ENCODE data around the gene AP1G2. TPM values are rescaled to one million over a fixed set of nuclear protein-coding genes. Genes with fewer than 3 reads are reported as not detected.

The AP1G2 gene
- total RNA-seq, 1 donor from 2014 or later, result 145 TPM

DNA sequence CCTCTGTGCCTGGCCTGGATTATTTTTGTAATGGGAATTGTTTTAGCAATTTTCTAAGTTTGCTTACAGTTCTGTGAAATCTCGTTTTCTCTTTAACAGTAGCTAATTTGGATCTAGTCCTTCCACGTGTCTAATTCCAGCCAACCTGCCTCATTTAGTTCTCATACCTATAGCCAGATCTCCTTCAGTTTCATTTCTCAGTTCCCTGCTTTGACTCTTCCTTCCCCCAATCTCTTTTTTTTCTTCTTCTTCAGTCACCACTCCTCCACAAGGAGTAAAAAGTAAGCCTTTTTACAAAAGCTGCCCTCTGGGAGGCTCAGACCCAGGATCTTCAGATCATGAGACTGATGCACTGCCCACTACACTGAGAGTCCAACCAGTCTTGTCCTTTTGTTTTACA lies 10.1 kb downstream of the AP1G2 start:
- no peak for DNase-seq (ENCODE audit: low spot score)
- Mint-ChIP-seq H3K27ac (peak overlapping the region; percentile 77), H3K36me3 (ENCODE audit: low read depth) (peaks cover 30% of the 10 kb centered on the region), H3K4me1 (ENCODE audit: low read depth) (peaks cover 31% of the 10 kb centered on the region), H3K9me3 (no peaks in the 10 kb centered on the region), H3K27me3 (ENCODE audit: insufficient read depth) (no peaks in the 10 kb centered on the region), H3K4me3 (peak overlapping the region; percentile 79)
- intact Hi-C loops (cut with micrococcal nuclease), result loop anchor here (5.0 kb wide), 1 partner anchor 555 kb away; the partner anchor contains the start of genes DCAF11 and NRL

DNA sequence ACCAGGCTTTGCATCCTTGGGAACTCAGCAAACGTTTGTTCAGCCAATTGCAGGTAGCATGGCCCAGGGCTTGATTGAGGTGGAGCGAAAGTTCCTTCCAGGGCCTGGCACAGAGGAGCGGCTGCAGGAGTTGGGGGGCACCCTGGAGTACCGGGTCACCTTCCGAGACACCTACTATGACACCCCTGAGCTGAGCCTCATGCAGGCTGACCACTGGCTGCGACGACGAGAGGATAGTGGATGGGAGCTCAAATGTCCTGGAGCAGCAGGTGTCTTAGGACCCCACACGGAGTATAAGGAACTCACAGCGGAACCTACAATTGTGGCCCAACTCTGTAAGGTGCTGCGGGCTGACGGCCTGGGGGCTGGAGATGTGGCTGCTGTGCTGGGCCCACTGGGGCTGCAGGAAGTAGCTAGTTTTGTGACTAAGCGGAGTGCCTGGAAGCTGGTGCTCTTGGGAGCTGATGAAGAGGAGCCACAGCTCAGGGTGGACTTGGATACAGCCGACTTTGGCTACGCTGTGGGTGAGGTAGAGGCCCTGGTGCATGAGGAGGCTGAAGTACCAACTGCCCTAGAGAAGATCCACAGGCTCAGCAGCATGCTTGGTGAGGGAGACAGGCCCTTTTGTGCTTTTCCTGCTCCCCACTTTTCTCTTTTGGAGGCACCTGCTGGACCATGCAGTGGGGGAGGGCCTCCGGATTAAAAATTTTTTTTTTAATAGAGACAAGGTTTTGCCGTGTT lies 10.7 kb downstream of the AP1G2 start:
- Mint-ChIP-seq H3K36me3 (ENCODE audit: low read depth) (peaks cover 29% of the 10 kb centered on the region), H3K9me3 (no peaks in the 10 kb centered on the region), H3K4me1 (ENCODE audit: low read depth) (peaks cover 31% of the 10 kb centered on the region), H3K27me3 (ENCODE audit: insufficient read depth) (no peaks in the 10 kb centered on the region), H3K27ac (peak overlapping the region; percentile 97), H3K4me3 (peak overlapping the region; percentile 97)
- DNase-seq (ENCODE audit: low spot score), result no peak
- intact Hi-C loops (cut with micrococcal nuclease), result loop anchor here (1.0 to 5.0 kb wide), 2 partner anchors 10 to 555 kb away; partner anchors contain the start of genes AP1G2, DCAF11 and NRL

DNA sequence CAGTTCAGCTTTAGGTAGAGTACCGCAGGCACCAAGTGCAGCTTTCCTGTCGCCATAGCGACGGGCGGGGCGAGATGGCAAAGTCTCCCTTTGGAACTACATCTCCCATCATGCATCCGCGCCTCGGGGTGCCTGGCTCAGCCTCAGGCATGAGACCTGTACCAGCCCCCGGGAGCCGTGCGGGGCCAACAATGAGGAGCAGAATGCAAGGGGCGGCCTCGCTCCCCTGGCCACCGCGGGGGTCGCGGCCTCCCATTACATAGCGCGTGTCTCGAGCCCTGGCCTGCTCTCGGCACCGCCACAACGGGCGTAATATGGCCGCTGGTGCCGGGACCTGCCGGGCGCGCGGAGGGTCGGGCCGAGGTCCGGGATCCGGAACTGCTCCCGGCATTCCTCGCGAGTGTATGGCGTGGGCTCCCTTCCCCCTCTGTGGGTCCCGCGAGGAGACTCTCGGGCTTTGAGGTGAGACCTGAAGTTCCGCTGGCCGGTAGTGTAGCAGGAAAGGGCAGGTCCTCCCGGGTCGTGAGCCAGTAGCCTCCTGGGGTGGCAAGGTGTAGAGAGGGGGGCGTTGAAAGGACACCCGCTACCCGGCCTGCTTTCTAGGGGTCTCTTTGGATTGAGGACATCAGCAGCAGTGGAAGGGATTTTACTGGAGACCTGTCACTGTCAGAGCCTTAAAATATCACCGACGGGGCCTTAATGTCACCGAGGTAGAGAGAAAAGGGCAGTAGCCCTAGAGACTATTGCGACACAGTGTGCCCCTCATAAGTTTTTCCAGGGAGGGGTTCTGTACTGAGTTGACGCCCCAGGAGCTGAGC lies 11.5 kb downstream of the AP1G2 start, which contains the start of gene THTPA:
THTPA (plus strand) TSS at position 390 of the 818 bp plus-strand sequence. CDS start 487 bp downstream, outside the sequence.
- intact Hi-C loops (cut with micrococcal nuclease), result loop anchor here (1.0 to 5.0 kb wide), 3 partner anchors 11 to 556 kb away; partner anchors contain the start of genes AP1G2, DCAF11, NGDN and NRL
- Mint-ChIP-seq H3K27ac (peak within 1 kb of the TSS; percentile 97), H3K4me3 (peak within 1 kb of the TSS; percentile 97), H3K4me1 (ENCODE audit: low read depth) (peaks cover 31% of the 10 kb centered on the region), H3K27me3 (ENCODE audit: insufficient read depth) (no peaks in the 10 kb centered on the region), H3K9me3 (no peaks in the 10 kb centered on the region), H3K36me3 (ENCODE audit: low read depth) (peaks cover 25% of the 10 kb centered on the region)
- DNase-seq (ENCODE audit: low spot score), result peak; percentile 88

DNA sequence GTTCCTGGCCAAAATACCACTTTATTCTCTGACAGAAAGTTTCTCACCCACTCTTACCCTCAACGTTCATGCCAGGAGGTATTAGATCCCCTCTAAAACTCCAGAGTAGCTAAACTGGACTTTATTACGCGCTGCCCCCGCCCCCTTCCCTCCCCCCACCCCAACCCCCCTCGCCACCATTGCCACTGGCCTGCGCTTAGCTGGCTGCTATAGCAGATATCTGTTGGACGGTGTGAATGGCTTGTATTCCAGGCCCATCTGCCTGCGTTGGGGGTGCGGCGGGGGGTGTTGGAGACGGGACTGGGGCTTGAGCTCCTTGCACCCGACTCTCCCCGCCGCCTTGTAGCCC lies 12.1 kb downstream of the AP1G2 start:
- Mint-ChIP-seq H3K4me3 (peak overlapping the region; percentile 97), H3K36me3 (ENCODE audit: low read depth) (peaks cover 20% of the 10 kb centered on the region), H3K27ac (peak overlapping the region; percentile 97), H3K4me1 (ENCODE audit: low read depth) (peaks cover 31% of the 10 kb centered on the region), H3K27me3 (ENCODE audit: insufficient read depth) (no peaks in the 10 kb centered on the region), H3K9me3 (no peaks in the 10 kb centered on the region)
- no peak for DNase-seq (ENCODE audit: low spot score)
- intact Hi-C loops (cut with micrococcal nuclease), result loop anchor here (1.0 to 5.0 kb wide), 2 partner anchors 86 to 557 kb away; partner anchors contain the start of genes DCAF11, NGDN and NRL

DNA sequence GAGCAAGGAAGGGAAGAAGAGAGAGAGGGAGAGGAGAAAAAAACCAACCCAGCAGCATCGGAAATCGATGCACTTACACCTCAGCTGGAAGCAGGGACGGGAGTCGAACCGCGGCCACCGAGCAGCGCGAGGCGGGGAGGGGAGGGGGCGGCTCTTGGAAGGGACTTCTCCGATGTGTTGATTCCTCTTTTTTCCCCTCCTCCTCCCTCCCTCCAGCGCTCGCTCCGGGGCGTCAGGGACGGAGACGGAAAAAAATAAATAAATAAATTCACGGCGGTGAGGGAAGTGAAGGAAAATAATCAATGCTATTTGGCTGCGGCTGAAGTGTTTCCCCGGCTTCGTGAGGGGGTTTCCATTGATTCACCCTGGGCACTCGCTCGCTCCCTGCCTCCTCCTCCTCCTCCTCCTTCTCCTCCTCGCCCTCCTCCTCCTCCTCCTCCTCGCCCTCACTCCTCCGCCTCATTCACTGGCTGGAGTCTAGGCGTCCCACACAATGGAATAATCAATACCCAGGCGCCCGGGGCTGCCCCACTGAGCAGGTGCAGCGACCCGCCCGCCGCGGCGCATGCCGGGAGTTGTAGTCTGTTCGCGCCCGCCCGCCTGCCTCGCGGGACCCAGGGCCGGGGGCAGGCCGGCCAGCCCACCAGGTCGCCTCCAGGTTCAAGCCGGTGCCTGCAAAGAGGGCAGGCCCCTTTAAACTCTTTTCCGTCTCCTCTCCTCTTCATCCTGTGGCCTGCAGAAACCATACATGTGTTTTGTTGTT lies 16.1 kb downstream of the AP1G2 start, which contains the start of gene ZFHX2:
ZFHX2 (minus strand) TSS at position 500 of the 763 bp plus-strand sequence. CDS start 16,440 bp downstream, outside the sequence.
- Mint-ChIP-seq H3K4me3 (peak within 1 kb of the TSS; percentile 38), H3K27ac (peak within 1 kb of the TSS; percentile 95), H3K36me3 (ENCODE audit: low read depth) (no peaks in the 10 kb centered on the region), H3K4me1 (ENCODE audit: low read depth) (peaks cover 9% of the 10 kb centered on the region), H3K9me3 (no peaks in the 10 kb centered on the region), H3K27me3 (ENCODE audit: insufficient read depth) (no peaks in the 10 kb centered on the region)
- DNase-seq (ENCODE audit: low spot score), result peak; percentile 76
- intact Hi-C loops (cut with micrococcal nuclease), result loop anchor here (1.0 to 2.0 kb wide), 5 partner anchors 8 to 249 kb away; partner anchors contain the start of genes AP1G2, NGDN, PABPN1 and PPP1R3E

DNA sequence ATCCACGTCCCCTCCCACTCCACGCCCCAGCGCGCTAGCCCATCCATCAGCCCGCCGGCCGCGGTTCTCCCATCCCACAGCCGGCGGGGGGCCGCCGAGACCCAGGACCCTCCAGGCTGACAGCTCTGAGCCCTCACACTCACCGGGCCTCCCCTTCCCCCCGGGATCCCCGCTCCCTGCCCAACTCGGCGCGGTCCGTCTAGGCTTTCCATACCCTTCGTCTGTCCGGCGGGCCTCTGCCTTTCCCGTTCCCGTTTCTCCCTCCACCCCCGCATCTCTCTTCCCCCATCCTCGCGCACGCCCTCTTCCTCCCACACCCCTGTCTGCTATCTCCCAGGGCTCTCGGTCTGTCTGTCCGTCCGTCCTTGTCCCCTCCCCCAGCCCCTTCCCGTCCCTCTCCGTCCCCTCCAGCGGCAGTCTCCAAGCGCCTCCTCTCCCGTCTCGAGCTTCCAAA lies 16.8 kb downstream of the AP1G2 start:
- intact Hi-C loops (cut with micrococcal nuclease), result loop anchor here (1.0 to 2.0 kb wide), 5 partner anchors 8 to 248 kb away; partner anchors contain the start of genes AP1G2, NGDN, PABPN1 and PPP1R3E
- no peak overlapping the region for H3K4me3 Mint-ChIP-seq
- peak overlapping the region; percentile 45 for H3K27ac Mint-ChIP-seq
- no peaks in the 10 kb centered on the region for H3K36me3 Mint-ChIP-seq (ENCODE audit: low read depth)
- H3K27me3 Mint-ChIP-seq (ENCODE audit: insufficient read depth), result no peaks in the 10 kb centered on the region
- H3K4me1 Mint-ChIP-seq (ENCODE audit: low read depth), result peaks cover 5% of the 10 kb centered on the region
- no peaks in the 10 kb centered on the region for H3K9me3 Mint-ChIP-seq
- no peak for DNase-seq (ENCODE audit: low spot score)

DNA sequence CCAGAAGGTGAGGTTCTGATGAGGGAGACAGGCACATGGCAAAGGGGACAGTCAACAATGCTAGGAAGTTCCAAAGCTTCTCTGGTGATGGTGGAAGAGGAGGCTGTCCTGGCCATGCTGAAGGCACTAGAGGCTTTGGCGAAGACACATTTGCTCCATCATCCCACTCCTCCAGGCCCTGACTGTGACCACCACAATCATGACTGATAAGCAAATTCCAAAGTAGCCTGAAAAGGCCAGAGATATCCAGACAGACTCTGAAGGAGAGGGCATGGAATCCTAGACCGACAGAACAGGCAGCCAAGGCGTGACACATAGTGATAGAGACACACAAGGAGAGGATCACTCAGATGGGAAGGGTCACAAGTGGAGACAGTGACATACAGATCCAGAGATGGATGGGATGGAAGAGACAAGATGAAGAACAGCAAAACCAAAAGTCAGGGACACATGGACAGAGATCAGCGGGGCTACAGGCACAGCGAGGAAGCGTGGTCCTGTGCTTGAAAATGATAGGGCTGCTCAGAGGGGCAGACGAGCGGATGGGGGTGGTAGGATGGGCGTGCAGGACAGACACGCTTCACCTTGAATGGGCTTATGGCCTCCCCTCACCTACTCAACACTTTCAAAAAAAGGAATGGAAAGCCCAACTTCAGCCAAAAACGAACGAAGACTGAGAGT lies 17.3 kb downstream of the AP1G2 start:
- Mint-ChIP-seq H3K4me3 (no peak overlapping the region), H3K27ac (no peak overlapping the region), H3K27me3 (ENCODE audit: insufficient read depth) (no peaks in the 10 kb centered on the region), H3K9me3 (no peaks in the 10 kb centered on the region), H3K4me1 (ENCODE audit: low read depth) (peaks cover 3% of the 10 kb centered on the region), H3K36me3 (ENCODE audit: low read depth) (peaks cover 2% of the 10 kb centered on the region)
- no peak for DNase-seq (ENCODE audit: low spot score)
- intact Hi-C loops (cut with micrococcal nuclease), result loop anchor here (2.0 kb wide), 2 partner anchors 17 to 247 kb away; partner anchors contain the start of genes AP1G2 and PPP1R3E

DNA sequence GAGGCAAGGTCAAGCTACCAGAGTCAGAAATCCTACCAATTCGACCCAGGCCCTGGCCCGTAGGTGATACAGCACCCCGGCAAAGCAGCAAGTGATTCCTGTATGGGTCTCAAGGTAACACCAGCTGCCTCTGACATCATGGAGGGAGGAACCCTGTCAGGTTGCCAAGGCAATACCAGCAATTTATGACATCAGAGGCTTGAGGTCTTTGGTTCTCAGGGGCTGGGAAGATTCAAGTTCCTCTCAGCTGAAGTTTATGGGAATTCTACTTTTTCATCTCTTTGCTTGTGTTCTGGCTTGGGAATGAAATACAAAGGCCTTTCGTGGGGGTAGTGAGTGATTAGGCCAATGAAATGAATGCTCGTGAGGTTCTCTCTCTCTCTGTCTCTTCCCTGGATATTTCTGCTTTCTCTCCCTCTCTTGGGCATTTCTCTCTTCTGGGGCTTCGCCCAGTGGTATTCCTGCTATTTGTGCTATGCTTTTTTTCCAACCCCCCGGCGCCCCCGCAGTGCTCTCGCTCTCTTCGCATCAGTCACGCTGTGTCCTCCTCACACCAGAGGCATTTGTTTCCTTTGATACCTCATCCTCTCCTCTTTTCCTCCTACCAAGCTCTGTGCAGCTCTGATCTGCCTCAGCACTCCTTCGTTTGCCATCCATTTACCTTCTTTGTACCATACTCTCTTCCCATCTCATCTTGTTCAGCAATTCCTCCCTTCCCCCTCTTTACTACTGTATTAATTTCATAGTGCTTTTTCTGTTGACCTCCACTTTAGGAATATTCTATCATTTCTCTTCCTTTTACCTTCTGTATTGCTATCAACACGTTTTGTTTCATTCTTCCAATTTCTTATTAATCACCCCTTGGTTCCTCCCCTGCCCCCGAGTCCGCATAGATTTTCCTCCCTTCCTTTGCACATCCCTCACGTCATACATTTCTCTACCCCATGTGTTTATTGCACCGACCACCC lies 19.0 kb downstream of the AP1G2 start:
- DNase-seq (ENCODE audit: low spot score), result no peak
- intact Hi-C loops (cut with micrococcal nuclease), result no loop called here
- Mint-ChIP-seq H3K36me3 (ENCODE audit: low read depth) (peaks cover 3% of the 10 kb centered on the region), H3K4me1 (ENCODE audit: low read depth) (no peaks in the 10 kb centered on the region), H3K9me3 (no peaks in the 10 kb centered on the region), H3K27me3 (ENCODE audit: insufficient read depth) (no peaks in the 10 kb centered on the region), H3K27ac (no peak overlapping the region), H3K4me3 (no peak overlapping the region)

DNA sequence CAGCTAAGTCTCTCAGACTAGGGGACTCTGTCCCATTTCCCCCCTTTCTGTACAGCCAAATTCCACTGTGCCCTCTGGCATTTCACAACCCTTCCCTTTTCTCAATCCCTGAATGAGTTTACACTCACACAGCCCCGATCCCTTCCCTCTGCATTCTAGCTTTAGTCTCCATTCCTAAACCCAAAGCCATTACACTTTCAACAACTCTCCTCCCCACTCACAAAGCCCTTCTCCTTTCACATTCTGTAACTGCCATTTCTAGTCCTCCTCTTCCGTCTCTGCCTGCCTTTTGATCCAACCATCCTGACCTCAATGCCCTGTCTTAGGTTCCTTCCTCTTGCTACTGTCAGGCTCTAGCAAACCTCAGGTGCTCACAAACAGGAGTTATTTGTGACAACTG lies 19.7 kb downstream of the AP1G2 start:
- Mint-ChIP-seq H3K4me1 (ENCODE audit: low read depth) (no peaks in the 10 kb centered on the region), H3K27ac (no peak overlapping the region), H3K36me3 (ENCODE audit: low read depth) (peaks cover 3% of the 10 kb centered on the region), H3K27me3 (ENCODE audit: insufficient read depth) (no peaks in the 10 kb centered on the region), H3K4me3 (no peak overlapping the region), H3K9me3 (no peaks in the 10 kb centered on the region)
- intact Hi-C loops (cut with micrococcal nuclease), result no loop called here
- no peak for DNase-seq (ENCODE audit: low spot score)

DNA sequence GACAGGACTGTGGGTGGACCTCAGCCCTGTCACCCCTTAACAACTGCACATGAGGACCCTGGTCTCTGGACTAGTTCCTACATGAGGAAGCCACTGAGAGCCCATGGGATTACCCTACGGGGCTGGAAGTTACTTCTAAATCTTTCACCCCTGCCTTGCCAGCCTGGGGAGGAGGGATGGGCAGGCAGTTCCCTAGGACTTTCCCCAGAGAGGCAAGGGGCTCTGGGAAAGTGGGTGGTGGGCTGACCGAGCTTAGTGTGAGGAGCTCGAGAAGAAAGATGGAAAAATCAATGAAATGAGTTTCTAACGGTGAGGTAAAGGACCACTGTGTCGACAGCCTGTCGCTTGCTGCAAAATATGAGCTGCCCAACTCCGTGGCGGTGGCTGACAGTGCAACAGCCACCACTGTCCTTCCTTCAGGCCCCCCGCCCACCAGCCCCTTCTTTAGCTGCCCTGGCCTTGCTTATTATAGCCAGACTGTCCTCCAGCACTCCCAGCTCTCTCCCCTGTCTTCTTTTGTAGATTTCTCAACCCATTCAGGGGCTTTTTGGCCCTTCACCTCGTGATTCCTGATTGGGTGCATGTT lies 21.0 kb downstream of the AP1G2 start:
- intact Hi-C loops (cut with micrococcal nuclease), result no loop called here
- Mint-ChIP-seq H3K4me1 (ENCODE audit: low read depth) (no peaks in the 10 kb centered on the region), H3K9me3 (no peaks in the 10 kb centered on the region), H3K4me3 (no peak overlapping the region), H3K36me3 (ENCODE audit: low read depth) (peaks cover 3% of the 10 kb centered on the region), H3K27me3 (ENCODE audit: insufficient read depth) (no peaks in the 10 kb centered on the region), H3K27ac (no peak overlapping the region)
- DNase-seq (ENCODE audit: low spot score), result no peak
